RWPE1 (cell line): ENCODE results near the gene MRPL16.
A peak's percentile ranks its signal among the peaks of the same experiment; 100 is the strongest.
"Not testable (repeated sequence)": the region's sequence is repeated elsewhere in the genome, so short reads cannot be mapped to it uniquely, and the experiment has no call there.

Source experiments
- CTCF ChIA-PET: fragments of 350-600 bp; sonication (Branson Sonifier 250); formaldehyde crosslinking; extraction: SDS; loops from one replicate; lab custom pipeline; 2021; lab: Yijun Ruan, JAX
- POLR2A ChIA-PET: fragments of 400-600 bp; formaldehyde crosslinking; extraction: SDS; loops from one replicate; lab custom pipeline; 2020; ENCODE audit warnings: antibody characterized with exemption; ENCODE audit not compliant: low non-redundant PET; lab: Yijun Ruan, JAX
- DNase-seq: peaks from one replicate; pipeline ENCODE4 v3.0.0; 2012; ENCODE audit warnings: low spot score
- H3K27ac ChIP-seq: fragments of 450-650 bp; 2 replicates; pipeline ENCODE4 v1.5.1; 2017
- TF ChIP-seq, protein P1 (sequence below): fragments of 450-650 bp; conservative IDR thresholded peaks from 2 replicates; pipeline ENCODE4 v1.5.1; 2017; ENCODE audit warnings: low read depth, mild to moderate bottlenecking

Gene MRPL16

DNA sequence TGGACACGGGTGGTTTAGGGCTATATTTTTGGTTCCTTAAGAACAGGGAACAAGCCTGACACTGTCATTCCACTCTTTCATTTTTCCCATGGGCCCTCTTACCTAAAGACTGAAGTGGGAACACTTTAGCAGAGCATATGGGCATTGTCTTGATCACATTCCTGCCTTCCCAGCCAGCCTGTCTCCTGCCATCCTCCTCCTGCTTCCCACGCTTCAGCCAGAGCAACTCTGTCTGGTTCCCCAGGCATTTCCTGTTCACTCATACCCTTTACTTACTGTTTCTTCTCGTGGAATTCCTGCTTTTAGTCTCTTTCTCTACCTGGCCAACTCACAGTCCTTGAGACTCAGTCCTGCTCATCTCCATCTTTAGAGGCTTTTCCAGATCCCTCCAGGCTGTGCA, 22.8 kb downstream of the MRPL16 start:
- DNase-seq = peak; percentile 33
- CTCF ChIA-PET = interaction anchor here (0.6 kb wide), 1 partner anchor 10 kb away, joined by 5 read pairs; no protein-coding TSS in a partner anchor
- TF ChIP-seq, protein P1, sequence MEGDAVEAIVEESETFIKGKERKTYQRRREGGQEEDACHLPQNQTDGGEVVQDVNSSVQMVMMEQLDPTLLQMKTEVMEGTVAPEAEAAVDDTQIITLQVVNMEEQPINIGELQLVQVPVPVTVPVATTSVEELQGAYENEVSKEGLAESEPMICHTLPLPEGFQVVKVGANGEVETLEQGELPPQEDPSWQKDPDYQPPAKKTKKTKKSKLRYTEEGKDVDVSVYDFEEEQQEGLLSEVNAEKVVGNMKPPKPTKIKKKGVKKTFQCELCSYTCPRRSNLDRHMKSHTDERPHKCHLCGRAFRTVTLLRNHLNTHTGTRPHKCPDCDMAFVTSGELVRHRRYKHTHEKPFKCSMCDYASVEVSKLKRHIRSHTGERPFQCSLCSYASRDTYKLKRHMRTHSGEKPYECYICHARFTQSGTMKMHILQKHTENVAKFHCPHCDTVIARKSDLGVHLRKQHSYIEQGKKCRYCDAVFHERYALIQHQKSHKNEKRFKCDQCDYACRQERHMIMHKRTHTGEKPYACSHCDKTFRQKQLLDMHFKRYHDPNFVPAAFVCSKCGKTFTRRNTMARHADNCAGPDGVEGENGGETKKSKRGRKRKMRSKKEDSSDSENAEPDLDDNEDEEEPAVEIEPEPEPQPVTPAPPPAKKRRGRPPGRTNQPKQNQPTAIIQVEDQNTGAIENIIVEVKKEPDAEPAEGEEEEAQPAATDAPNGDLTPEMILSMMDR = no peak
- H3K27ac ChIP-seq = no peak overlapping the region
- POLR2A ChIA-PET = no interaction called here

DNA sequence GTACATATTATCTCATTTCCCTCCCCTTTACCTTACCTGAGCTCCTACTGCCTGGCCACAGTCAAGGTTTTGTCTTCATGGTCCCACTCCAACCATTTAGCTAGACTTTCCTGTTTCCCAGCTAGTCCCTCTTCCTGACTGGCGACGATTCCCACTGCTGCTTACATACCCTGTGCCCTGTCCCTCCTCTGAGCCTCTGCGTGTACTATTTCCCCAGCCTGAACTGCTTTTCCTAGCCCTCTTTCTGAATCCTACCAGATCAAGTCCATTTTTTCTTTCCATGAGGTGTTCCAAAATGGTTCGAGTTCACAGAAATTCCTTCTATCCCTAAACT, 23.4 kb downstream of the MRPL16 start:
- TF ChIP-seq, protein P1 = no peak
- ChIA-PET CTCF (interaction anchor here (0.6 kb wide), 2 partner anchors 10 to 238 kb away, joined by 5 read pairs; no protein-coding TSS in a partner anchor), POLR2A (no interaction called here)
- H3K27ac ChIP-seq = no peak overlapping the region
- DNase-seq = no peak

DNA sequence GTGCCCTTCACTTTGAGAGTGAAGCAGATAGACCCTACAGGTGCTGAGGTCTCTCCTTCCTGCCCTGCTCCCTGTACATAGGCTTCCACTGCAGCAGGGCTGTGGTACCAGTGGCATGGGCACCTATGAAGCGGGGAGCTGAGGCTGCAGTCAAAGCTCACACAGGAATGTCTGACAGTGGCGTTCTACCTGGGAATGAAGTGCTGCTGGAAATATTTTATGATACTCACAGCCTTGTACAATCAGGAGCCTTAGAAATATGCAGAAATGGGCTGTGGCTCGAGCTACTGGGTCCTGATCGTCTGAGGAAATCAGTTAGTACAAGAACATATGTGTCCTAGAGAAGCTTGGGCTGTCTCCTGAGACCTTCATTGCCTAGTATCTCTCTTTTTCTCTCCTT, 24.8 kb downstream of the MRPL16 start:
- ChIA-PET POLR2A (no interaction called here), CTCF (no interaction called here)
- H3K27ac ChIP-seq = no peak overlapping the region
- TF ChIP-seq, protein P1 = no peak
- DNase-seq = no peak

DNA sequence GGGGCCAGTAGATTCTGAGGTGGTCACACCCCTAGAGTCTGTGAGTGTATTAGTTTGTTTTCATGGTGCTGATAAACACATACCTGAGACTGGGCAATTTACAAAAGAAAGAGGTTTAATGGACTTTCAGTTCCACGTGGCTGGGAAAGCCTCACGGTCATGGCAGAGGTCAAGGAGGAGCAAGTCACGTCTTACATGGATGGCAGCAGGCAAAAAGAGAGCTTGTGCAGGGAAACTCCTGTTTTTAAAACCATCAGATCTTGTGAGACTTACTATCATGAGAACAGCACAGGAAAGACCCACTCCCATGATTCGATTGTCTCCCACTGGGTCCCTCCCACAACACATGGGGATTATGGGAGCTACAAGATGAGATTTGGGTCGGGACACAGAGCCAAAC, 26.1 kb downstream of the MRPL16 start:
- POLR2A ChIA-PET, CTCF ChIA-PET: not testable (repeated sequence)

DNA sequence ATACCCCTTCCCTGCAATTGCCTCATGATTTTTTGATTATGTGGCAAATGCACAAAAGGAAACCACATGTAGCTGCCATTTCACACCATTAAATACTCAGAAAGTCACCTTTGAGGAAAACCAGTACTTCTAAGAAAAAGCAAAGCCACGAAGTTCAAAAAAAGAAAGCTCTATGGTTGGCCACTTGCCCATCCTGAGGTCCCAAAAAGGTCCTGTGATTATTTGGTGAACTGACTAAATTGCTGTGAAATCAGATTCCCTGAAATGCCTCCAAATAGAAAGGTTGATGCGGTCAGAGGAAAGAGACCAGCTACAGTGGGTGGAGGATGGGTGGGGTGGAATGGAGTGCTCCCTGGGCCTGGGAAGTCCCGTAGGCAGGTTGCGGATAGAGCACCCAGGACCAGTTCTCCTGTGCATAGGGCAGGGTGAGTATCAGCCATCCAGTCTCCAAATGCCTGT, 26.9 kb downstream of the MRPL16 start:
- TF ChIP-seq, protein P1 = no peak
- ChIA-PET CTCF (no interaction called here), POLR2A (no interaction called here)
- no peak overlapping the region for H3K27ac ChIP-seq
- no peak for DNase-seq

More for the DNA sequence above, 26.1 kb downstream of the MRPL16 start:
- not testable (repeated sequence) for DNase-seq, H3K27ac ChIP-seq

DNA sequence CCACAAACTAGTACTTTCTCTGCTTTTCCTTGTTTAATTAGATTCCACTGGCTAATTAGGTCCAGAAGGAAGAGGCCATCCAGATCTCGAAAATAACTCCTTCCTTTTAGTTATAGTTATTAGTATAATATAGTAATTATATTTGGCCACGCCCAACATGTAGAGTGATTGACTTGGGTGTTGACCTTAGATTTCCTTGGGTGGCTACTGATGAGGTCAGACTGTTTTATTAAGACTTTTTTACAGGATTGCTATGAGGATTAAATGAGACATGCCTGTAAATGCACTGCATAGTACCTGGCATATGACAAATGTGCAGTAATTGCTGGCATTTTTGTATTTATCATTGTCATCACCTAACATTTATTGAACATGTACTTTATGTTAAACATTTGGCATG, 28.5 kb downstream of the MRPL16 start:
- DNase-seq = no peak
- no peak overlapping the region for H3K27ac ChIP-seq
- ChIA-PET POLR2A (no interaction called here), CTCF (no interaction called here)
- TF ChIP-seq, protein P1 = no peak

DNA sequence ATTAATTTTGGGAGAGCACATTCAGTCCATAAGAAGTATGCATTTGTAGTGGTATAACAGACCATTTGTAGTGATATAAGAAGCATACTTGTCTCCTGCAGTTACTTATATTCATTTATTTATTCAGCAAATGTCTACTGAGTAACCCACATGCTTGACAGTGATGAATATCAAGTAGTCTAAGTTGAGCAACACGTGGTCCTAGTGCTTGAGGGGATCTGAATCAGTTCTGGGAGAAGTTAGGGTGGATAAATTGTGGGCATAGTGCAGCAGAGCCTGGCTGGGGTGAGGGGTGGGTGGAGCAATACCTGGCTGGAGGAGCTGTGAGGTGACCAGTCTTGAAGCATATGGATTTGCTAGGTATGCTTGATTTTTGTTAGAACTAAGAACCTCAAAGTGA, 31.1 kb downstream of the MRPL16 start:
- no peak overlapping the region for H3K27ac ChIP-seq
- POLR2A ChIA-PET = no interaction called here
- DNase-seq = no peak
- CTCF ChIA-PET = no interaction called here
- TF ChIP-seq, protein P1 = no peak
